Measurements from ENCODE around the gene LUM.

The LUM gene

GRCh38 chr12:91127306-91127705 is 16.0 kb upstream of the LUM start:
- TF ChIP-seq CTCF (IDR thresholded peaks at IDR 0.05): no peak
- Histone ChIP-seq H3K27ac (no peak overlapping the region), H3K4me3 (no peak overlapping the region)
- DNase-seq (ENCODE audit: low spot score): no peak

- DNase-seq (ENCODE audit: low spot score): no peak
- TF ChIP-seq CTCF (IDR thresholded peaks at IDR 0.05): no peak
- no peak overlapping the region for H3K4me3 ChIP-seq
- peak overlapping the region in 1 of 2 donors; percentile 37 for H3K27ac ChIP-seq
Observed at GRCh38 chr12:91126516-91126915, 15.2 kb upstream of the LUM start.

- no peak overlapping the region for H3K4me3 ChIP-seq
- H3K27ac ChIP-seq: no peak overlapping the region
- no peak for DNase-seq (ENCODE audit: low spot score)
- TF ChIP-seq CTCF (IDR thresholded peaks at IDR 0.05): no peak
Observed at GRCh38 chr12:91123236-91123916, 12.1 kb upstream of the LUM start.

DNA sequence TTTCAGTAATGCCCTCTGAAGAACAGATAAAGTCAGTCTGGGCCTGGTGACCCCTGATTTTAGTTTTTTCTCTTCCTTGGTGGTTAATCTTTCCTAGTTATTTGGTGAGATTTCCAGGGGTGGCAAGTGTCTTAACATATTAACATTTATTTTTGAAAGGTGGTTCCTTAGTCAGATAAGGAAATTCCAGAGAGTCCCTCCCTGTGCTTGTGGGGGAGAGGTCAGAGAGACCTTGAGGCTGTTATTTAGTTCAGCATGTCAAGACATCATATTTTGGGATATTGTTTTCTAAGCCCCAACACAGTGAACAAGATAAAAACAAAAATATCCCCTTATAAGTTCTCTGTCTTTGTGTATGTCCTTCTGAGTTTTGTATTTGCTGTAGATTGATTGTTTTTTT is 9.5 kb upstream of the LUM start:
- no peak overlapping the region for H3K4me3 ChIP-seq
- TF ChIP-seq CTCF (IDR thresholded peaks at IDR 0.05): no peak
- DNase-seq (ENCODE audit: low spot score): no peak
- no peak overlapping the region for H3K27ac ChIP-seq

GRCh38 chr12:91119089-91119488 is 7.8 kb upstream of the LUM start:
- H3K4me3 ChIP-seq: no peak overlapping the region
- H3K27ac ChIP-seq: no peak overlapping the region
- DNase-seq (ENCODE audit: low spot score): no peak
- TF ChIP-seq CTCF (IDR thresholded peaks at IDR 0.05): no peak

- Histone ChIP-seq H3K4me3 (no peak overlapping the region), H3K27ac (peak overlapping the region in 1 of 2 donors; percentile 31)
- TF ChIP-seq CTCF (IDR thresholded peaks at IDR 0.05): no peak
- DNase-seq (ENCODE audit: low spot score): no peak
Observed at GRCh38 chr12:91113621-91114020, 2.3 kb upstream of the LUM start.

- Histone ChIP-seq H3K4me3 (peak overlapping the region; percentile 64), H3K27ac (peak overlapping the region; percentile 9 to 67)
- TF ChIP-seq CTCF (IDR thresholded peaks at IDR 0.05): no peak
- DNase-seq (ENCODE audit: low spot score): no peak
Observed at GRCh38 chr12:91110311-91110924, 876 bp downstream of the LUM start.
